MV-4-11 (cell line): ENCODE results near the gene KLHL14.
"Not testable (repeated sequence)": the region's sequence is repeated elsewhere in the genome, so short reads cannot be mapped to it uniquely, and the experiment has no call there.

ENCODE experiments used
- DNase-seq: peaks from one replicate; lab custom pipeline; 2025; lab: John Stamatoyannopoulos, UW

KLHL14 gene

DNA sequence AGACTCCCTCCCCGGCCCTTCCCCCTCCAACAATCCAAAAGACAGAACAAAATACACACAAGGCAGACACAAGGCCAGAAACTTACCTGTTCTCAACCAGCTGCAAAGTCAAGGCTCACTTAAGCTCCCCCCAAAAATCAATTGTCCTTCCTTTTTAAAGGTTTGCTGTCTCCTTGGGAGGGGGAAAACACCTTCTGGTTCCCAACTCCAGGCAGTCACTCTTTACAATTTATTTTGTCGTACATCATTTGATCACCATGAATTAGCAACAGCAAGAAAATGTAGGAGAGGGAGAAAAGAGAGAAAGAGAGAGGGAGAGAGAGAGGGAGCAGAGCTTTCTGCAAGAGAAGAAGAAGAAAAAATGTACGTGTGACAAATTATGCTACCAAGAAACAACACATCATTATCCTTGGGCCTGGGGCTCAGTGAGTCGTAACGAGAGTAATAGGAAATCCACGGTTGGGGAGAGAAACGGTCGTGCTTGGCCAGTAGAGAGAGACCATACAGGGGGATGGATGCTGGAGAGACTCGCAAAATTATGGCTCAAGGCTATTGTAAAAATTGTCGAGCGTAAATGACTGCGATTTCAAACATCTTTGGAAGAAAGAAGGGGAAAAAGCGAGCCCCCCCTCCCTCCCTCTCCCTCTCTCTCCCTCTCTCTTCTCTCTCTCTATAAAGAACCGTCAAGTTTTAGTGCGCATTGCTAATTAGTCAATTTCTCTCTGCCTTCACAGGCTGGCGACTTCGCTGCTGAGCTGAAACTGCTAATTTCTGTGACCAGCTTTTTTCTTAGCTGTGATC, at the start of gene KLHL14:
Gene KLHL14 (minus strand): TSS at position 443 of the 801 bp plus-strand sequence. CDS start 2,432 bp downstream, outside the sequence.
- DNase-seq: no peak

DNA sequence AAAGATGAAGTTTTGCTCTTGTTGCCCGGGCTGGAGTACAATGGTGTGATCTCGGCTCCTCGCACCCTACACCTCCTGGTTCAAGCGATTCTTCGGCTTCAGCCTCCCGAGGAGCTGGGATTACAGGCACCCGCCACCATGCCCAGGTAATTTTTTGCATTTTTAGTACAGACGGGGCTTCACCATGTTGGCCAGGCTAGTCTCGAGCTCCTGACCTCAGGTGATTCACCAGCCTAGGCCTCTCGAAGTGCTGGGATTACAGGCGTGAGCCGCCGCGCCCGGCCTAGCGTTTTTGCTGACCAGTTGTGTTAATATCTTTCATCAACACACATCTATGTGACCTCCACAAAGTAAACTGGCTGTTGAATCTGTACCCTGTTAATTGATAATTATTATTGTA, 49.4 kb upstream of the KLHL14 start:
- DNase-seq: no peak

GRCh38 chr18:32815881-32816280, 43.1 kb upstream of the KLHL14 start:
- DNase-seq: no peak

- no peak for DNase-seq
Observed at GRCh38 chr18:32812342-32812741, 39.5 kb upstream of the KLHL14 start.

- no peak for DNase-seq
Observed at GRCh38 chr18:32810314-32810713, 37.5 kb upstream of the KLHL14 start.

DNA sequence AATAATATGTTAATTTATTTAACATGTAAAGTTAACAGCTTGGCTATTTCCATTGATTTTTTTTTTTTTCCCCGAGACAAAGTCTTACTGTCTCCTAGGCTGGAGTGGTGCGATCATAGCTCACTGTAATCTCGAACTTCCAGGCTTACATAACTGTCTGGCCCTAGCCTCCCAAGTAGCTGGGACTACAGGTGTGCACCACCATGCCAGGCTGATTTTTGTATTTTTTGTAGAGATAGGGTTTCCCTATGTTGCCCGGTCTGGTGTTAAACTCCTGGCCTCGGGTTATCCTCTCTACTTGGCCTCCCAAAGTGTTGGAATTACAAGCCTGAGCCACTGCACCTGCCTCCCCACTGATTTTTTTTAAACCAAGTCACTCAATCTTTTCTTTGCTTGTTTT, 32.5 kb upstream of the KLHL14 start:
- no peak for DNase-seq

DNA sequence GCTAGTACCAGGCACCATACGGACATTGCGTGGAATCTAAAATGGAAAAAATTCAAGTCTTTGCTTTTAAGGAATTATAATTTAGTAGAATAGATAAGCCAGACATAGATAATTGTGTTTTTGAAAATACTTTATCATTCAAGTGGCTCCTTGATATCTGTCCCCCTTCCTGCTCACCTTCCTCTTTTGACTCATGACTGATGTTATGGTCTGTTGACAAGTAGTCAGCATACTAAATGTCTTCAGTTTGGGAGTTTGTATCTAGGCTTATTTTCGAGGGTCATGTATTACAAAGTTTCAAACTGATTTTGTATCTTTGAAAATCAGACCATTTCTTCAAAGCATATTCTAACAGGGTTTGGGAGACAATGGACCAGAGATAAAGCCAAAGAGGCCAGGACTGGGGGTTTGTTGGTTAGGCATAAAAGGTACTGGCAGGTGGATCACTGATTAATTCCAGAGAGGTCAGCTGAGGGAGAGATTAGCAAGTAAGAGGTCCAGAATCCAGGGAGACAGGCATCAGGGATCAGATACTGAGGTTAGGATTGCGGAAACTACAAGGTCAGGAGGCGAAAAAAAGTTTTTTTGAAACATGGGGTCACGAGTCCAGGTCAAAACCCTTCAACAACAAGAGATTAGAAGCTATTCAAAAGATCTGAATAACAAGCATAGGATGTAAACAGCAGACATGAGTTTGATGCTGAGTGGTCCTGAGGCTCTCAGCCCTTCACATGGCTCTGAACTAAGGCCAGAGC, 31.5 kb upstream of the KLHL14 start:
- DNase-seq: no peak

GRCh38 chr18:32803568-32803967, 30.7 kb upstream of the KLHL14 start:
- DNase-seq: no peak

DNA sequence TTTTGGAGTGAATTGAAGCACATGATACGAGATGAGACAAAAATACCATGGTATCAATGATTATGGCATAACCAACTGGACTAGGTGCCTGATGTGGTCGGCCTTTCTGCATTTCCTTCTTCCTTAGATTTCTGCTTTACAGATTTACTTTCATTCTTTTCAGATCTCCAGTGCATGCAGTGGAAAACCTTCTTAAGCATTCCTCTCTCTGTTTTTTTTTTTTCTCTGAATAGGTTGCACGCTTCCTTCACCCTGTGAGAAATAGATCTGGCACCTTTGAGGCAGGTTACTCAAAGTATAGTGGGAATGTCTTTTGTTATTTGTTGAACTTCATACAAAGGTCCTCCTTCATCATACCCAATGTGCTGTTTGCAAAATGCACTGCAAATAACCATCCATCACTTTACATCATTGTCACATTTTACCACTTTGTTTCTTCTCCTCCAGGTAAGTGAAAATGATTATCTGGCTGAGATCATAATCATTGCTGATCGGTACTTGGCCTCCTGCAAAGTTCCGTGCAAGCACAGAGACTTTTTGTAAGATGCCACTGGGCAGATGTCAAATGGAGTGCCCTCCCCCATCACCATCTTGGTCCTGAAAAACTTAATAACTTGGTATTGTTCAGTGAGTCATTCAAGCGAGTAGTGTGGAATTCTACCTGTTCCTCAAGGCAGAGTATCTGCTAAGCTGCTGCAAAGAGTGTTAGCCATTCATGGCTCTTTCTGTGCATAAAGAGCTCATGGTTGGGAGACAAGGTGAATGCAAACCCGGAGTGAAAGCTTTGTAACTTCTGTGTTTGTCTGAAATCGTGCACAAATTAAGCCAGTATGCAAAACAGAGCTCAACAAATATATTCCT, 30.0 kb upstream of the KLHL14 start:
- no peak for DNase-seq

- DNase-seq: no peak
Observed at GRCh38 chr18:32801228-32801627, 28.4 kb upstream of the KLHL14 start.

DNA sequence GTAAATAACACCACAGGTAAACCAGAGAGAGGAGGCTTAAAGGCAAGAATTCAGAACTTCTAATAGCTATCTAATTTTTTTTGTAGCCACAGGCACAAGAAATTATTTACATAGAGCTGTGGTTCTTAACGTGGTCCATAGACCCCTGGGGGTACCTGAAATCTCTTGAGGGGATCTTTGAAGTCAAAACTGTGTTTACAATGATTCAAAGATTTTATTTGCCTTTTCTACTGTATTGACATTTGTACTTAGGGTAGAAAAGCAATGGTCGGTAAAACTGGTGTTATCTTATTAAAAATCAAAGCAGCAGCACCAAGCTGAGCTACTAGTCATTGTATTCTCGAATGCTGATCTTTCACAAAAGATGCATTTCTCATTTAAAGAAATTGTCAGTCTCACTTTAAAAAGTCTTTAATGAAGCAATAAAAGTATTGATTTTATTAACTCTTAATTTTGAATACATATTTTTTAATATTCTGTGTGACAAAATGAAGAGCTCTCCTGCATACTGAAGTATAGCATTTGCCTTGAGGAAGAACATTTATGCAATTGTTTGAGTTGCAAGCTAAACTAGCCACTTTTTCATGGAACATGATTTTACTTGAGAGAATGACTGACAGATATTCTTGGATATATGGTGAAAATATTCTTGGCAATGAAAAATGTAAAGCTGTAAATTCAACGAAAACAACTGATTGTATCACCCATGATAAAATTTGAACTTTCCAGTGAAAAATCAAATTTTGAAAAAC, 25.6 kb upstream of the KLHL14 start:
- no peak for DNase-seq

DNA sequence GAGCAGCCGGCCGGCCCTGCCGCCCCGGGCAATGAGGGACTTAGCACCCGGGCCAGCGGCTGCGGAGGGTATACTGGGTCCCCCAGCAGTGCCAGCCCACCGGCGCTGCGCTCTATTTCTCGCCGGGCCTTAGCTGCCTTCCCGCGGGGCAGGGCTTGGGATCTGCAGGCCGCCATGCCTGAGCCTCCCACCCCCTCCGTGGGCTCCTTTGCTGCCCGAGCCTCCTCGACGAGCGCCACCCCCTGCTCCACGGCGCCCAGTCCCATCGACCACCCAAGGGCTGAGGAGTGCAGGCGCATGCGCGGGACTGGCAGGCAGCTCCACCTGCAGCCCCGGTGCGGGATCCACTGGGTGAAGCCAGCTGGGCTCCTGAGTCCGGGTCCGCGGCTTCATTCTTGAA, 21.8 kb upstream of the KLHL14 start:
- DNase-seq: not testable (repeated sequence)

DNA sequence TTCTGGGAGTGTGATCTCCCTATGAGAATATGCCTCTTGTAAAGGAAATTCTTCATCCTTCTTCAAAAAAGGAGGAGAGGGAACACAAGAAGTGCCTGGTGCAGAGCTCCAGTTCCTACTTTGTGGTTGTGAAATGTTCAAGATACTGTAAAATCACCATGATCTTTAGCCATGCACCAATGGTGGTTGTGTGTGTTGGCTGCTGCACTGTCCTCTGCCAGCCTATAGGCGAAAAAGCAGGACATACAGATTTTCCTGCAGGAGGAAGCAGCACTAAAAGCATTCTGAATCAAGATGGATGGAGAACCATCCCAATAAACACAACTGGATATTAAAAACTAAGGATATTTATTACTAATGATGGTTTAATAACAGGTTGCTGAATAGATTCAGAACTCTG, 6.2 kb upstream of the KLHL14 start:
- DNase-seq: no peak

DNA sequence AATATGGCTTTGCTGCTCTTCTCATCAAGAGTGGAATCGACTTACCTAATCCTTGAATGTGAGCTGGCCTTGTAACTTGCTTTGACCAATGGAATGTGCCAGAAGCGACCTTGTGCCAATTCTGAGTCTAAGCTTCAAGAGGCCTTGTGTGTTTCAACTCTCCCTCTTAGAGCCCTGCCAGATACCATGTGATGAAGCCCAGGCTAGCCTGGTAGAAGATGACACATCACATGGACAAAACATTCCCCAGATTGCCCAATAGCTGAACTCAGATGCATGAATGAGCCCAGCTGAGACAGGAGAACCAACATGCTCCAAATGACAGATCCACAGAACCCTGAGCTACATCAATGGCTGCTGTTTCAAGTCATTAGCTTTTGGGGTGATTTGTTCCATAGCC, 4.2 kb upstream of the KLHL14 start:
- no peak for DNase-seq

DNA sequence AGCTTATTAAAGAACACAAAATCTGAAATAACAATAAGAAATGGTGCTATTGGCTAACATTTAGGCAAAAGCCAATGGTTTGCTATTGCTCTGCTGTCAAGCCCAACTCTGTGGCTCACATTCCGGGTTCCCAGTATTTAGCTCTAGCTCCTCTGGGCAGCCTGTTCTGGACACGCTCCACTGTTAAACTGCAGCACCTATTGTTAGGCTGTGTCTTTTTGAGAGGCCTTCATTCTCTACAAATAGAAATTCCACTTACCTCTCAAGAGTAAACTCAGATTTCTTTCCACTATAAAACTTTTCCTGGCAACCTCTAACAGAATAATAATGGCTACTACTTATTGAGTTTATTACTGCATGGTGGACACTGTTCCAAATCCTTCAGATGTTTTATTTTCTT, 3.7 kb upstream of the KLHL14 start:
- no peak for DNase-seq

- no peak for DNase-seq
Observed at GRCh38 chr18:32775628-32776027, 2.8 kb upstream of the KLHL14 start.

DNA sequence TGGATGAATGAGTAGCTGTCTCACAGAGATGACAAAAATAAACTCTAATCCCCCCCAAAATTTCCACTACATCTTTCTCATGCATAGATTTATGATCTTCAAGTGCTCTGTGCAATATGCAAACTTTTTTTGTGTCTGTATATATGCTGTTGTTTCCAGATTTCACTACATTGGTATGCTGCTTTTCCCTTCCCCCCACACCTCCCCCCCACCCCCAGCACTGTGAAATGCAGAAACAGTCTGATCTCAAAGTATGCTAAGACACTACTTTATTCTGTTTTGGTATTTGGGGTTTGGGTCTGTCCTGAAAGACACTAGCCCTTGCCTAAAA, 524 bp upstream of the KLHL14 start:
- no peak for DNase-seq

DNA sequence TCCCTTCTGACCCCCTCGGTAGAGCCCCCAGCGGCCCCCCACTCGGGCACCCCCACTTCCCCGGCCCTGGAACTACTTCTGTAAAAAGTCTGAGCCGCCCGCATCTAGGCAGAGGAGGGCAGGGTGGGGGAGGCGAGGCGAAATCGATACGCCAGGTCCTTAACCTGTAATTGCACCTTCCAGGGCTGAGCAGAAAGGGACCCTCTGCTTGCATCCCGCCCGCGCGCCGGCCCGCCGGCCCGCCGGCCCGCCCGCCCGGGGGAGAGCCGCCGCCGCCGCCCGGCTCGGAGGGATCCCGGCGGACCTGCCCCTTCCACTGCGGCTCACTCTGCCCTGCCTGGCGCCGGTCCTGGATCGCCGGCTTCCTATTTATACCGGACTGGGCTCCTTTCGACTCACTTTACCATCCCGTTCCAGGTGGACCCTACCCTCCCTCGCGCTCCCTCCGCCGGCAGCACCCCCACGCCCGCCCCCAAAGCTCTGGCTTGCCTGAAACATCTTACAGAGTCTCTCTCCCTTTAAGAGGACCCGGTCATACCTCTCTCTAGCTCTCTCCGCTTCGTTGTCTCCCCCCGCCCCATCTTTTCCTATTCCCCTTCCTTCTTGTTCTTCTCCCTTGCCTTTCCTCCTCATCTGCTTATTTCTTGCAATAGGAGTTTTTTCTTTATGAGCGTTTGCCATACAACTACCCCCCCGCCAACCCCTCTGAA, 797 bp downstream of the KLHL14 start:
- no peak for DNase-seq

DNA sequence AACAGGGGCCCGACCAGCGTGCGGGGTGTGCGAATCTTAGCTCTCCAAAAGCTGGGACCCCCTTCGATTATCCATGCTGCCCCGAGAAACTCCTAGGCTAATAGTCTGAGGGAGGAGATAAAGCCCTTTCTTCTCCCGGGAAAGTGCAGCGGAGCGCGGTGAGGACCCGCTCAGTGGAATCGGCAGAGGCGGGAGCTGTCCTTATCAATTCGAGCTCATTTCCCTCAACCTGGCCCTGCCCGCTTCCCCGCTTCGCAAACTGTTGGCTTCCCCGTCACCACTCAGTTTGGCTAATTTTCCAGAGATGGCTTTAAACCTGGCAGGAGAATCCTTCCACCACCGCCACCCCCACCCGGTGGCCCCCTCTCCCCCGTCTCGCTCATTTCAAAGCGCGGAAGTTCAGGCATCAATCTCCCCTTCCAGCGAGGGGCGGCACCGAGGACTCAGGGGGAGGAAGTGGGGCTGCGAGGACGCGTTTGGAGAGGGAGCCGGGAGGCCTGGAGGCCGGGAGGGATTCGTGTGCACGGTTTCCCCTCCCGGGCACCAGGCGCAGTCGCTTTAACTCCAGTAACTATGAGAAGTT, 1.6 kb downstream of the KLHL14 start:
- no peak for DNase-seq

- no peak for DNase-seq
Observed at GRCh38 chr18:32770666-32771168, 2.1 kb downstream of the KLHL14 start.
